ENCODE results near the gene IGSF3.

- TF ChIP-seq CTCF (conservative IDR thresholded peaks at IDR 0.05 in 1 of 2, IDR thresholded peaks at IDR 0.05 in 1 of 2; ENCODE audit: extremely low read depth in 1 of 2, insufficient read depth in 1 of 2, low read depth in 1 of 2, low read length in 2 of 2) (no peak), EZH2 (IDR thresholded peaks at IDR 0.05; ENCODE audit: borderline replicate concordance, low read length) (no peak)
These were observed 5.9 kb downstream of the IGSF3 start for GRCh38 chr1:116661633-116662032.
